ENCODE measurements around the gene TNFRSF13B.

TNFRSF13B gene

DNA sequence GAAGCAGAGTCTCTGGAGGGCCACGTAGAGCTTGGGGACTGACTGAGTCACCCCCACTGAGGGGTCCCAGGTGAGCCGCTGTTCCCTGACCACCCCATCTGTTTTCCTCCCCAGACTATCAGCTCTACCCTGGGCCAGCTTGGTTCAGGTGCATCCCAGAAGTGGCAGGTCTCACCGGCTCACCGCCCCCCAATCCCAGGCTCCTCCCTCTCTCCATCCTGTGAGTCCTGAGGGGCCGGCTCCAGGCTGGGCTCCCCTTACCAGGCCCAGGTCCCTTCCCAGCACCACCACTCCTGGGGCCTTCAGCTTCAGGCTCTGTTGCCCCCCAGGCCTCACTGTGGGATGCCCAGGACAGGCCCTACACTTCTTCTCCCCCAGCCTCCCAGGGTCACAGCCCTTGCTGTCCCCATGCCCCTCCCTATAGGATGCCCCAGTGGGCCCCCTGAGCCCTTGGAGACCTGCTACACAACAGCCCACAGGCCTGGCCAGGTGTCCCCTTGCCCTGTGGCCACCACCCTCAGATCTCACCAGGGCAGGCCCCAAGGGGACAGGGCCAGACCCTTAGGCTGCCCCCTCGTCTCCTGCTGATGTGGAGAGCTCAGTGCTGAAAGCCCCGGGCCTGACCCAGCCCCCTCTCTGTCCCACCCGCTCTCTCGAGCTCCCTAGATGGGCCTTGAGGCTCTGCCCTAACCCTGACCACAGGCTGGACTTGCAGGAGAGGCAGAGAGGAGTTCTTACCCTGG, 40.4 kb downstream of the TNFRSF13B start:
- Histone ChIP-seq H3K9ac (ENCODE audit: low read length) (no peak overlapping the region), H4K91ac (ENCODE audit: low read depth, low read length) (no peak overlapping the region), H4K8ac (ENCODE audit: low read depth, low read length) (no peak overlapping the region), H3K4me3 (ENCODE audit: low read depth, low read length) (no peak overlapping the region), H2AFZ (ENCODE audit: insufficient read depth, low read length, poor library complexity) (no peak overlapping the region), H2BK5ac (ENCODE audit: low read depth, low read length, poor library complexity) (no peak overlapping the region), H3K23ac (ENCODE audit: low read length) (no peak overlapping the region), H3K27ac (ENCODE audit: low read depth, low read length) (no peak overlapping the region), H3K18ac (ENCODE audit: low read length) (no peak overlapping the region), H3K27me3 (ENCODE audit: insufficient read depth, low read length) (no peaks in the 10 kb centered on the region), H3K36me3 (ENCODE audit: control insufficient read depth in 1 of 2, insufficient read depth in 2 of 2, low read length in 2 of 2) (no peaks in the 10 kb centered on the region), H3K4me1 (ENCODE audit: control insufficient read depth in 1 of 2, insufficient read depth in 2 of 2, low read length in 2 of 2) (peaks cover 3 to 9% of the 10 kb centered on the region in 2 experiments), H3K79me2 (ENCODE audit: control insufficient read depth, insufficient read depth, low read length, poor library complexity) (no peaks in the 10 kb centered on the region), H3K9me3 (ENCODE audit: insufficient read depth, low read depth, low read length) (peaks cover 2% of the 10 kb centered on the region), H4K12ac (ENCODE audit: low read depth, low read length) (no peak overlapping the region), H2BK12ac (ENCODE audit: low read length) (no peak overlapping the region), H3K4ac (ENCODE audit: low read depth, low read length) (no peak overlapping the region), H3K4me2 (ENCODE audit: low read length) (no peak overlapping the region), H3K79me1 (ENCODE audit: low read length) (peaks cover 2% of the 10 kb centered on the region), H2AK5ac (ENCODE audit: low read length) (no peak overlapping the region), H3K14ac (ENCODE audit: low read length) (no peak overlapping the region), H2BK120ac (ENCODE audit: insufficient read depth, low read length, poor library complexity) (no peak overlapping the region)
- no peak for DNase-seq
- no CpG with 5 or more reads among the region's 9 CpGs for WGBS (ENCODE audit: extremely low coverage, insufficient coverage, insufficient read length)

DNA sequence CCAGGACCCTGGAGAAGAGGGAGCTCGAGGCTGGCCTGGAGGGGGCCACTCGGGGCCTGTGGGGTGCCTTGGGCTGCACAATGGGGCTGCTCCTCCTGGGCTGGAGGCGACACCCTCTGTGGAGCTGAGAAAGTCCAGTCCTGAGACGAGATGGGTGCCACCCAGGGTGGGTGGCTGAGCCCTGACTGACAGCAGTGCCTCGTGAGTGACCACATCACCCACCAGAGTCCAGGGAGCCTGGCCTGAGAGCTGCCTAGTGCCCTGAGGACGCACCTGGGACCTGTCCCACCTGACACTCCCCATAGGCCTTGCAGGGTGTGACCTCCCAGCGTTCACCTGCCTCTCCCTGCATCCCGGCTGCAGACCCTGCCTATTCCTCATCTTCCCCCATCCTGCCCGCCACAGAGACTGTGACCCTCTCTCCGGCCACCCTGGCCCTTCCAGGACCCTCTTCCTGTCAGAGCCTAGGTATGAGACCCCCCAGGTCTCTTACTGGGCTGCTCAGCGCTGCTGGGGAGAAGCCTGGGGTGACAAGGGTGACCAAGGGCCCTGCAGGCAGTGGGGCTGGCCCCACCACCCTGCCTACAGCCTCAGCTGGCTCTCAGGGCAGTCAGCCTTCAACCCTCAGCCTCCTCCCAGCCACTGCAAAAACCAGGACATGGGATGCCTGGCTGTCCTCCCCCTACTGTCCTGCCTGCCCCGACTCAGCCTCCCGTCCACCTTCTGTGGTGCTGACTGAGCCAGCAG, 41.2 kb downstream of the TNFRSF13B start:
- WGBS (ENCODE audit: extremely low coverage, insufficient coverage, insufficient read length) = no CpG with 5 or more reads among the region's 13 CpGs
- no peaks in the 10 kb centered on the region for H3K27me3 ChIP-seq (ENCODE audit: insufficient read depth, low read length)

DNA sequence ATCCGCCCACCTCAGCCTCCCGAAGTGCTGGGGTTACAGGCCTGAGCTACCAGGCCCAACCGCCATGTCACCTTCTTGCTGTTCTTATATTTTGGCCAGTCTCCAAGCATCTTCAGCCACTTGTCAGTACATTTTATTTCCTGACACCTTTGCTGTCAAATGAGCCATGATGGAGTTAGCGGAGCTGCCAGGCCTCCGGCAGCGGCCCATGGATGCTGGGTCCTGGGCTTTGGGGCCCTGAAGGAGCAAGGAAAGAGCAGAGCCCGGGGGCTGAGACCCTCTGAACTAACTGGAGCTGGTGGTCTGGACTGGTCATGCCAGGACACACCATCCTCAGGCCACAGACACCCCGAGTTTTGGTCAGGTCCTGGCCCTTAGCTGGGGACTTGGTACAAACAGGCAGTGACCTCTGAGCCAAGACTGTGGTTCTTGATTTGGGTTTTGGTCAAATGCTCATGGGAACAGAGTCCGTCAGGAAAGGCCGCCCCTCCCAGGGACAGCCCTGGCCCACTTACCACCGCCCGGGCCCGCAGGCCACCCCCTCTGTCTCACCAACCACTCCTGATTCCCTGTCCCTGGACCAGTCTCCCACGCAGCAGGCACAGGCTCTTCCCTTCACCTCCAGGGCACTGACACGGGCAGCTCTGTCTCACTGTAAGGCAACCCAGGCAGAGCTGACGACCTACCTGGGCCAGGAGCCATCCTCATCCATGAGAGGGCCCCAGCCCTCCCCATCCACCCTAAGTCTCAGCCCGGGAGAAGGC, 42.0 kb downstream of the TNFRSF13B start:
- peak overlapping the region; percentile 5 for H2BK5ac ChIP-seq (ENCODE audit: low read depth, low read length, poor library complexity)
- H3K23ac ChIP-seq (ENCODE audit: low read length) = no peak overlapping the region
- H2BK12ac ChIP-seq (ENCODE audit: low read length) = peak overlapping the region; percentile 61
- no peaks in the 10 kb centered on the region for H3K36me3 ChIP-seq (ENCODE audit: control insufficient read depth in 1 of 2, insufficient read depth in 2 of 2, low read length in 2 of 2)
- peak overlapping the region; percentile 21 for H2BK120ac ChIP-seq (ENCODE audit: insufficient read depth, low read length, poor library complexity)
- no peak overlapping the region for H3K14ac ChIP-seq (ENCODE audit: low read length)
- H2AK5ac ChIP-seq (ENCODE audit: low read length) = peak overlapping the region; percentile 5
- DNase-seq = no peak
- H3K27ac ChIP-seq (ENCODE audit: low read depth, low read length) = no peak overlapping the region
- H4K12ac ChIP-seq (ENCODE audit: low read depth, low read length) = no peak overlapping the region
- H3K9ac ChIP-seq (ENCODE audit: low read length) = no peak overlapping the region
- H3K27me3 ChIP-seq (ENCODE audit: insufficient read depth, low read length) = no peaks in the 10 kb centered on the region
- H3K4me2 ChIP-seq (ENCODE audit: low read length) = no peak overlapping the region
- H3K79me2 ChIP-seq (ENCODE audit: control insufficient read depth, insufficient read depth, low read length, poor library complexity) = no peaks in the 10 kb centered on the region
- no CpG with 5 or more reads among the region's 17 CpGs for WGBS (ENCODE audit: extremely low coverage, insufficient coverage, insufficient read length)
- peaks cover 2% of the 10 kb centered on the region for H3K79me1 ChIP-seq (ENCODE audit: low read length)
- no peak overlapping the region for H3K4me3 ChIP-seq (ENCODE audit: low read depth, low read length)
- H3K4ac ChIP-seq (ENCODE audit: low read depth, low read length) = no peak overlapping the region
- H4K91ac ChIP-seq (ENCODE audit: low read depth, low read length) = peak overlapping the region; percentile 49
- no peak overlapping the region for H2AFZ ChIP-seq (ENCODE audit: insufficient read depth, low read length, poor library complexity)
- no peak overlapping the region for H4K8ac ChIP-seq (ENCODE audit: low read depth, low read length)
- H3K9me3 ChIP-seq (ENCODE audit: insufficient read depth, low read depth, low read length) = peaks cover 4% of the 10 kb centered on the region
- H3K4me1 ChIP-seq (ENCODE audit: control insufficient read depth in 1 of 2, insufficient read depth in 2 of 2, low read length in 2 of 2) = peaks cover 3 to 9% of the 10 kb centered on the region in 2 experiments
- no peak overlapping the region for H3K18ac ChIP-seq (ENCODE audit: low read length)

More for the DNA sequence above, 41.2 kb downstream of the TNFRSF13B start:
- Histone ChIP-seq H2BK12ac (ENCODE audit: low read length) (peak overlapping the region; percentile 61), H3K9me3 (ENCODE audit: insufficient read depth, low read depth, low read length) (peaks cover 2% of the 10 kb centered on the region), H2BK120ac (ENCODE audit: insufficient read depth, low read length, poor library complexity) (no peak overlapping the region), H4K91ac (ENCODE audit: low read depth, low read length) (peak overlapping the region; percentile 49), H2BK5ac (ENCODE audit: low read depth, low read length, poor library complexity) (no peak overlapping the region), H3K79me1 (ENCODE audit: low read length) (peaks cover 2% of the 10 kb centered on the region), H4K12ac (ENCODE audit: low read depth, low read length) (no peak overlapping the region), H3K4ac (ENCODE audit: low read depth, low read length) (no peak overlapping the region), H3K27ac (ENCODE audit: low read depth, low read length) (no peak overlapping the region), H4K8ac (ENCODE audit: low read depth, low read length) (no peak overlapping the region), H3K18ac (ENCODE audit: low read length) (no peak overlapping the region), H2AK5ac (ENCODE audit: low read length) (peak overlapping the region; percentile 32), H3K36me3 (ENCODE audit: control insufficient read depth in 1 of 2, insufficient read depth in 2 of 2, low read length in 2 of 2) (no peaks in the 10 kb centered on the region), H3K9ac (ENCODE audit: low read length) (no peak overlapping the region), H3K14ac (ENCODE audit: low read length) (no peak overlapping the region), H3K4me2 (ENCODE audit: low read length) (no peak overlapping the region), H3K4me1 (ENCODE audit: control insufficient read depth in 1 of 2, insufficient read depth in 2 of 2, low read length in 2 of 2) (peaks cover 3 to 9% of the 10 kb centered on the region in 2 experiments), H3K79me2 (ENCODE audit: control insufficient read depth, insufficient read depth, low read length, poor library complexity) (no peaks in the 10 kb centered on the region), H3K23ac (ENCODE audit: low read length) (no peak overlapping the region), H2AFZ (ENCODE audit: insufficient read depth, low read length, poor library complexity) (no peak overlapping the region), H3K4me3 (ENCODE audit: low read depth, low read length) (no peak overlapping the region)
- no peak for DNase-seq

DNA sequence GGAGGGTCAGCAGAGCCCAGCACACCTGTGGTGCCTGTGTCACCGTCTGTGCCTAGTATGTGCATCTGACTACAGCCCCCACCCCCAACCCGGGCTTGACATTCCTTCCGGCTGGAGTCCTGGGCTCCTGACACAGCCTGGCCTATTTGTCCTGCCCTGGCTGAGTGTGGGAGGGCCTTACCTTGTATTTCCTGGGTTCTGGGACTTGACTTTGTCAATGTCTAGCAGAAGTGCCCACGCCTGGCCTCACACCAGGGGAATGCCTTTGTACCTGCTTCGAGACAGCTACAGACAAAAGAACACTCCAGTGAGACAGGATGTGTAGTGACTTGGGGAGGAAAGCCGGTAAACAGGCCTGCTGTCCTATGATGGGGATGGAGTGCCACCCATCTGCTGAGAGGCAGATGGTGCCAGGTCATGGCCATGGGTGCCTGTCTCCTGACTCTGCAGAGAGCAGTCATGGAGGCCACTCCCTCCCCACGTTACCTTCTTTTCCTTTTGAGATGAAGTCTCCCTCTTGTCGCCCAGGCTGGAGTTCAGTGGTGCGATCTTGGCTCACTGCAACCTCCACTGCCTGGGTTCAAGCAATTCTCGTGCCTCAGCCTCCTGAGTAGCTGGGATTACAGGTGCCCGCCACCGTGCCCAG, 42.8 kb downstream of the TNFRSF13B start:
- Histone ChIP-seq H2BK5ac (ENCODE audit: low read depth, low read length, poor library complexity) (no peak overlapping the region), H3K27me3 (ENCODE audit: insufficient read depth, low read length) (no peaks in the 10 kb centered on the region), H2BK120ac (ENCODE audit: insufficient read depth, low read length, poor library complexity) (no peak overlapping the region), H3K79me1 (ENCODE audit: low read length) (peaks cover 2% of the 10 kb centered on the region), H3K9ac (ENCODE audit: low read length) (no peak overlapping the region), H3K36me3 (ENCODE audit: control insufficient read depth in 1 of 2, insufficient read depth in 2 of 2, low read length in 2 of 2) (no peaks in the 10 kb centered on the region), H4K91ac (ENCODE audit: low read depth, low read length) (no peak overlapping the region), H3K4ac (ENCODE audit: low read depth, low read length) (no peak overlapping the region), H3K14ac (ENCODE audit: low read length) (no peak overlapping the region), H3K9me3 (ENCODE audit: insufficient read depth, low read depth, low read length) (peaks cover 4% of the 10 kb centered on the region), H3K4me1 (ENCODE audit: control insufficient read depth in 1 of 2, insufficient read depth in 2 of 2, low read length in 2 of 2) (peaks cover 3 to 9% of the 10 kb centered on the region in 2 experiments), H4K12ac (ENCODE audit: low read depth, low read length) (no peak overlapping the region), H3K18ac (ENCODE audit: low read length) (no peak overlapping the region), H3K27ac (ENCODE audit: low read depth, low read length) (peak overlapping the region; percentile 31), H2AFZ (ENCODE audit: insufficient read depth, low read length, poor library complexity) (no peak overlapping the region), H3K4me3 (ENCODE audit: low read depth, low read length) (no peak overlapping the region), H4K8ac (ENCODE audit: low read depth, low read length) (no peak overlapping the region), H3K23ac (ENCODE audit: low read length) (no peak overlapping the region), H3K79me2 (ENCODE audit: control insufficient read depth, insufficient read depth, low read length, poor library complexity) (no peaks in the 10 kb centered on the region), H2AK5ac (ENCODE audit: low read length) (no peak overlapping the region), H2BK12ac (ENCODE audit: low read length) (no peak overlapping the region), H3K4me2 (ENCODE audit: low read length) (no peak overlapping the region)
- DNase-seq = no peak
- no CpG with 5 or more reads among the region's 12 CpGs for WGBS (ENCODE audit: extremely low coverage, insufficient coverage, insufficient read length)

Measured in trophoblast cell (in vitro differentiated cells and primary cell).